Esophagus squamous epithelium (tissue), 5 donors: ENCODE results near the gene CUL5. TPM values are rescaled to one million over a fixed set of nuclear protein-coding genes. Genes with fewer than 3 reads are reported as not detected.

ENCODE experiments used
- DNase-seq: peaks from one replicate; lab custom pipeline; 2025; lab: John Stamatoyannopoulos, UW
- H3K27ac ChIP-seq, 4 donors: fragments of 200-600 bp; sonication (generic); one replicate each; pipeline ENCODE4 v1.5.1; 2016 to 2019; ENCODE audit warnings: mild to moderate bottlenecking in 1 of 4
- H3K27me3 ChIP-seq, 4 donors: fragments of 200-600 bp; sonication (generic); 1 replicate in 3 of 4; 2 replicates in 1 of 4; pipeline versions ENCODE4 v1.5.1 to v1.6.0; 2017 to 2021; ENCODE audit warnings: antibody characterized with exemption in 1 of 4
- H3K36me3 ChIP-seq, 3 donors: fragments of 200-600 bp; sonication (generic); one replicate each; pipeline ENCODE4 v1.5.1; 2016 to 2019
- H3K4me1 ChIP-seq, 3 donors: fragments of 200-600 bp; sonication (generic); one replicate each; pipeline ENCODE4 v1.5.1; 2017 to 2019
- H3K4me3 ChIP-seq, 4 donors: fragments of 200-600 bp; sonication (generic); 1 replicate in 3 of 4; 2 replicates in 1 of 4; pipeline ENCODE4 v1.5.1; 2016 to 2019; ENCODE audit warnings: mild to moderate bottlenecking in 2 of 4, moderate library complexity in 1 of 4
- H3K9me3 ChIP-seq, 3 donors: fragments of 200-600 bp; sonication (generic); one replicate each; pipeline ENCODE4 v1.5.1; 2016 to 2019
- CTCF ChIP-seq, 6 experiments: fragments of 450-650 bp in 4 of 6; fragments of 200-600 bp in 2 of 6; sonication (generic) in 2 of 6; IDR thresholded peaks; one replicate each; pipeline ENCODE4 v1.5.1; 2016 to 2019; ENCODE audit warnings: antibody characterized with exemption in 6 of 6, mild to moderate bottlenecking in 4 of 6, moderate library complexity in 4 of 6
- POLR2A ChIP-seq, 4 donors: fragments of 450-650 bp; IDR thresholded peaks; one replicate each; pipeline ENCODE4 v1.6.1; 2017; ENCODE audit warnings: antibody characterized with exemption in 4 of 4, mild to moderate bottlenecking in 4 of 4, moderate library complexity in 3 of 4
- WGBS, 2 donors: methylation state at CpG; one replicate each; pipeline ENCODE4 v1.1.5; 2018; 5-methylcytosine and 5-hydroxymethylcytosine counted together
- intact Hi-C: fragments of 100-400 bp; cut with DNase I; formaldehyde crosslinking; loops from one replicate; pipeline ENCODE4 v1.15.0; 2022
- total RNA-seq, 4 donors: library from RNA; depleted of rRNA; stranded (reverse); fragments of >200 nt; gene quantifications; one replicate each; pipeline ENCODE4 v1.1.0, GENCODE V29; 2016
- donor health status: DM: yes; HTN: yes; CAD: no.

Gene CUL5
- total RNA-seq, 4 donors from 2014 or later = 19.4 to 34.3 (median 31.7) TPM

GRCh38 chr11:108048269-108048668 is 39.6 kb downstream of the CUL5 start:
- 89 to 100% methylated on average over 1 of the region's 1 CpG for WGBS, 2 donors
- Histone ChIP-seq H3K27ac (no peak overlapping the region), H3K27me3 (no peaks in the 10 kb centered on the region), H3K4me3 (no peak overlapping the region), H3K4me1 (no peaks in the 10 kb centered on the region), H3K9me3 (no peaks in the 10 kb centered on the region), H3K36me3 (peaks cover 0 to 90% (median 0%) of the 10 kb centered on the region in 3 donors)
- no peak for DNase-seq
- intact Hi-C loops = no loop called here
- TF ChIP-seq CTCF (IDR thresholded peaks at IDR 0.05) = no peak
- TF ChIP-seq POLR2A (IDR thresholded peaks at IDR 0.05) = no peak

- TF ChIP-seq CTCF (IDR thresholded peaks at IDR 0.05) (no peak), POLR2A (IDR thresholded peaks at IDR 0.05) (no peak)
- Histone ChIP-seq H3K27ac (no peak overlapping the region), H3K27me3 (no peaks in the 10 kb centered on the region), H3K4me3 (no peak overlapping the region), H3K36me3 (peaks cover 0 to 98% (median under 1%) of the 10 kb centered on the region in 3 donors), H3K4me1 (no peaks in the 10 kb centered on the region), H3K9me3 (no peaks in the 10 kb centered on the region)
- intact Hi-C loops = no loop called here
- DNase-seq = no peak
- WGBS, 2 donors = 95 to 97% methylated on average over 2 of the region's 2 CpGs
These were observed 53.6 kb downstream of the CUL5 start for GRCh38 chr11:108062336-108062735.

- WGBS, 2 donors = 95 to 96% methylated on average over 2 of the region's 2 CpGs
- peaks cover 0 to 94% (median 0%) of the 10 kb centered on the region in 3 donors for H3K36me3 ChIP-seq
- intact Hi-C loops = no loop called here
These were observed 54.7 kb downstream of the CUL5 start for GRCh38 chr11:108063410-108063809.

GRCh38 chr11:108069947-108070346 is 61.2 kb downstream of the CUL5 start:
- peaks cover 0 to 90% (median 0%) of the 10 kb centered on the region in 3 donors for H3K36me3 ChIP-seq
- no peaks in the 10 kb centered on the region for H3K9me3 ChIP-seq
- H3K27ac ChIP-seq = no peak overlapping the region
- no peak for TF ChIP-seq CTCF (IDR thresholded peaks at IDR 0.05)
- H3K4me3 ChIP-seq = no peak overlapping the region
- H3K4me1 ChIP-seq = no peaks in the 10 kb centered on the region
- H3K27me3 ChIP-seq = no peaks in the 10 kb centered on the region
- intact Hi-C loops = no loop called here
- no peak for DNase-seq

More at GRCh38 chr11:108063410-108063809, 54.7 kb downstream of the CUL5 start:
- Histone ChIP-seq H3K27me3 (no peaks in the 10 kb centered on the region), H3K9me3 (no peaks in the 10 kb centered on the region), H3K4me1 (no peaks in the 10 kb centered on the region), H3K4me3 (no peak overlapping the region), H3K27ac (no peak overlapping the region)
- TF ChIP-seq POLR2A (IDR thresholded peaks at IDR 0.05) = no peak
- no peak for TF ChIP-seq CTCF (IDR thresholded peaks at IDR 0.05)
- no peak for DNase-seq

GRCh38 chr11:108084811-108085210 is 76.1 kb downstream of the CUL5 start:
- WGBS, 2 donors = 74 to 83% methylated on average over 1 of the region's 1 CpG
- TF ChIP-seq POLR2A (IDR thresholded peaks at IDR 0.05) = no peak
- Histone ChIP-seq H3K27ac (no peak overlapping the region), H3K4me3 (no peak overlapping the region), H3K36me3 (peaks cover 4 to 71% (median 5%) of the 10 kb centered on the region in 3 donors), H3K9me3 (no peaks in the 10 kb centered on the region), H3K4me1 (no peaks in the 10 kb centered on the region), H3K27me3 (no peaks in the 10 kb centered on the region)
- intact Hi-C loops = no loop called here
- DNase-seq = no peak

- H3K36me3 ChIP-seq = peaks cover 4 to 71% (median 5%) of the 10 kb centered on the region in 3 donors
- no peak overlapping the region for H3K27ac ChIP-seq
- intact Hi-C loops = no loop called here
- H3K27me3 ChIP-seq = no peaks in the 10 kb centered on the region
- TF ChIP-seq CTCF (IDR thresholded peaks at IDR 0.05) (no peak), POLR2A (IDR thresholded peaks at IDR 0.05) (no peak)
- no peaks in the 10 kb centered on the region for H3K4me1 ChIP-seq
- 95 to 100% methylated on average over 2 of the region's 2 CpGs for WGBS, 2 donors
- no peaks in the 10 kb centered on the region for H3K9me3 ChIP-seq
- no peak overlapping the region for H3K4me3 ChIP-seq
- no peak for DNase-seq
These were observed 77.0 kb downstream of the CUL5 start for GRCh38 chr11:108085672-108086071.
